ENCODE results near the gene TTC9.

DNA sequence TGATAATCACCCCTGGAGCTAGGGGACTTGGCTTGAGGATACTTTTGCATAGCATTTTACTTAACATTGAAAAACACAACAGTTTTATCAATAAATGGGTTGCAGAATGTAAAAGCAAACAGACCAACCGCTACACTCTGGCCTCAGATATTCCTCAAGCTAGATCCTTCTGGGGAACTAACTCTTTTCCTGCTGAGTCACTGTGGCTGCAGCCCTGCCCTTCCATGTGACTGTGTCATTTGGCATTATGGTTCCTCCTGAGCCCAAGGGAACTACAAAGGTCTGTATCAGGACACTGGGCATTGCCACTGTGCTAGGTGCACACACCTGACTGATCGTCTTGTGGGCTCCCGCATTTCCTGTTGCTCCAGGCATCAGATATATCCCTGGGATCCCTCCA is 56.6 kb downstream of the TTC9 start:
- TF ChIP-seq MYC (IDR thresholded peaks at IDR 0.05; ENCODE audit: borderline replicate concordance, low read length) (no peak), NFE2L2 (conservative IDR thresholded peaks at IDR 0.05; ENCODE audit: low read length) (peak; percentile 65), ZSCAN20 (CRISPR knock-in tag; IDR thresholded peaks at IDR 0.05) (no peak), BHLHE40 (IDR thresholded peaks at IDR 0.05; ENCODE audit: low read depth, low read length) (no peak), RNF2 (IDR thresholded peaks at IDR 0.05; ENCODE audit: borderline replicate concordance, low read depth) (no peak), POLR2A (IDR thresholded peaks at IDR 0.05; ENCODE audit: low read length) (no peak), CBX8 (IDR thresholded peaks at IDR 0.05) (no peak), HDAC2 (IDR thresholded peaks at IDR 0.05) (no peak), SMC3 (IDR thresholded peaks at IDR 0.05) (no peak), JUN (IDR thresholded peaks at IDR 0.05) (no peak), ESRRA (IDR thresholded peaks at IDR 0.05; ENCODE audit: borderline replicate concordance, low read length) (no peak)
- TF ChIP-seq, protein P1, sequence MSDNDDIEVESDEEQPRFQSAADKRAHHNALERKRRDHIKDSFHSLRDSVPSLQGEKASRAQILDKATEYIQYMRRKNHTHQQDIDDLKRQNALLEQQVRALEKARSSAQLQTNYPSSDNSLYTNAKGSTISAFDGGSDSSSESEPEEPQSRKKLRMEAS (IDR thresholded peaks at IDR 0.05) = peak; percentile 50
- TF ChIP-seq, protein P2, sequence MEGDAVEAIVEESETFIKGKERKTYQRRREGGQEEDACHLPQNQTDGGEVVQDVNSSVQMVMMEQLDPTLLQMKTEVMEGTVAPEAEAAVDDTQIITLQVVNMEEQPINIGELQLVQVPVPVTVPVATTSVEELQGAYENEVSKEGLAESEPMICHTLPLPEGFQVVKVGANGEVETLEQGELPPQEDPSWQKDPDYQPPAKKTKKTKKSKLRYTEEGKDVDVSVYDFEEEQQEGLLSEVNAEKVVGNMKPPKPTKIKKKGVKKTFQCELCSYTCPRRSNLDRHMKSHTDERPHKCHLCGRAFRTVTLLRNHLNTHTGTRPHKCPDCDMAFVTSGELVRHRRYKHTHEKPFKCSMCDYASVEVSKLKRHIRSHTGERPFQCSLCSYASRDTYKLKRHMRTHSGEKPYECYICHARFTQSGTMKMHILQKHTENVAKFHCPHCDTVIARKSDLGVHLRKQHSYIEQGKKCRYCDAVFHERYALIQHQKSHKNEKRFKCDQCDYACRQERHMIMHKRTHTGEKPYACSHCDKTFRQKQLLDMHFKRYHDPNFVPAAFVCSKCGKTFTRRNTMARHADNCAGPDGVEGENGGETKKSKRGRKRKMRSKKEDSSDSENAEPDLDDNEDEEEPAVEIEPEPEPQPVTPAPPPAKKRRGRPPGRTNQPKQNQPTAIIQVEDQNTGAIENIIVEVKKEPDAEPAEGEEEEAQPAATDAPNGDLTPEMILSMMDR (IDR thresholded peaks at IDR 0.05) = no peak
- TF ChIP-seq, protein P3, sequence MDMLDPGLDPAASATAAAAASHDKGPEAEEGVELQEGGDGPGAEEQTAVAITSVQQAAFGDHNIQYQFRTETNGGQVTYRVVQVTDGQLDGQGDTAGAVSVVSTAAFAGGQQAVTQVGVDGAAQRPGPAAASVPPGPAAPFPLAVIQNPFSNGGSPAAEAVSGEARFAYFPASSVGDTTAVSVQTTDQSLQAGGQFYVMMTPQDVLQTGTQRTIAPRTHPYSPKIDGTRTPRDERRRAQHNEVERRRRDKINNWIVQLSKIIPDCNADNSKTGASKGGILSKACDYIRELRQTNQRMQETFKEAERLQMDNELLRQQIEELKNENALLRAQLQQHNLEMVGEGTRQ (IDR thresholded peaks at IDR 0.05) = no peak
